Erythroblast (primary cell): ENCODE results near the gene EYA2.
"Not testable (repeated sequence)": the region's sequence is repeated elsewhere in the genome, so short reads cannot be mapped to it uniquely, and the experiment has no call there.

Experiments
- DNase-seq, 2 experiments: peaks; one replicate each; lab custom pipeline; 2025; lab: John Stamatoyannopoulos, UW
- GATA1 ChIP-seq: IDR thresholded peaks from 2 replicates; pipeline ENCODE4 v1.6.1; 2011; ENCODE audit warnings: low read depth, mild to moderate bottlenecking, control low read depth, low read length, moderate library complexity
- POLR2A ChIP-seq: IDR thresholded peaks from 2 replicates; pipeline ENCODE4 v1.6.1; 2011; ENCODE audit warnings: mild to moderate bottlenecking, low read length

Gene EYA2

GRCh38 chr20:47188540-47188939 lies 293.9 kb downstream of the EYA2 start:
- TF ChIP-seq POLR2A = no peak
- TF ChIP-seq GATA1 = no peak
- DNase-seq = no peak

- no peak for TF ChIP-seq POLR2A
Observed at GRCh38 chr20:47189060-47189459, 294.4 kb downstream of the EYA2 start.

GRCh38 chr20:47191074-47191673 lies 296.5 kb downstream of the EYA2 start:
- TF ChIP-seq POLR2A (no peak), GATA1 (no peak)
- DNase-seq = no peak

More at GRCh38 chr20:47189060-47189459, 294.4 kb downstream of the EYA2 start:
- no peak for DNase-seq

- DNase-seq = no peak
- TF ChIP-seq GATA1 = no peak
- no peak for TF ChIP-seq POLR2A
Observed at GRCh38 chr20:47191956-47192355, 297.3 kb downstream of the EYA2 start.

GRCh38 chr20:47195573-47195972 lies 300.9 kb downstream of the EYA2 start:
- TF ChIP-seq POLR2A (no peak), GATA1 (no peak)
- DNase-seq = no peak

- peak; percentile 79 to 87 for DNase-seq
Observed at GRCh38 chr20:47196091-47197081, 301.7 kb downstream of the EYA2 start.

GRCh38 chr20:47198254-47198671 lies 303.6 kb downstream of the EYA2 start:
- no peak for DNase-seq
- TF ChIP-seq GATA1 (no peak), POLR2A (no peak)

More at GRCh38 chr20:47196091-47197081, 301.7 kb downstream of the EYA2 start:
- TF ChIP-seq POLR2A (no peak), GATA1 (no peak)

- no peak for DNase-seq
- no peak for TF ChIP-seq GATA1
- TF ChIP-seq POLR2A = no peak
Observed at GRCh38 chr20:47198996-47199552, 304.4 kb downstream of the EYA2 start.

GRCh38 chr20:47201074-47201730 lies 306.6 kb downstream of the EYA2 start:
- DNase-seq = peak in 1 of 2 experiments; percentile 54
- no peak for TF ChIP-seq GATA1
- TF ChIP-seq POLR2A = no peak

- peak; percentile 12 to 60 for DNase-seq
- TF ChIP-seq GATA1 (no peak), POLR2A (no peak)
Observed at GRCh38 chr20:47202733-47203667, 308.4 kb downstream of the EYA2 start.

- TF ChIP-seq GATA1 (no peak), POLR2A (no peak)
Observed at GRCh38 chr20:47204008-47204849, 309.6 kb downstream of the EYA2 start.

GRCh38 chr20:47204850-47205122 lies 310.1 kb downstream of the EYA2 start:
- not testable (repeated sequence) for DNase-seq

More at GRCh38 chr20:47204008-47204849, 309.6 kb downstream of the EYA2 start:
- DNase-seq = no peak
